Activated CD4-positive, alpha-beta T cell treated with anti-CD3 and anti-CD28 coated beads for 36 hours (primary cell): ENCODE results near the gene LUC7L2. TPM values are rescaled to one million over a fixed set of nuclear protein-coding genes. Genes with fewer than 3 reads are reported as not detected.

Source experiments
- ATAC-seq: fragments of 200-7000 bp; cut with Tn5 transposase; one replicate; pipeline ENCODE4 v1.10.0; 2021; ENCODE audit warnings: mild to moderate bottlenecking, moderate library complexity
- CTCF ChIA-PET: fragments of 350-600 bp; sonication (Branson Sonifier 250); formaldehyde crosslinking; loops from one replicate; lab custom pipeline; 2021; ENCODE audit warnings: antibody characterized with exemption; lab: Charles Lee
- POLR2A ChIA-PET: fragments of 350-600 bp; sonication (Branson Sonifier 250); formaldehyde crosslinking; loops from one replicate; lab custom pipeline; 2021; ENCODE audit warnings: antibody characterized with exemption, inconsistent platforms; lab: Charles Lee
- DNase-seq: peaks from one replicate; pipeline ENCODE4 v3.0.0-alpha.2; 2020
- H3K27ac Mint-ChIP-seq: one replicate; pipeline ENCODE4 v1.8.0; 2021; ENCODE audit warnings: mixed read lengths
- H3K27me3 Mint-ChIP-seq: one replicate; pipeline ENCODE4 v1.8.0; 2021; ENCODE audit warnings: mixed read lengths
- H3K36me3 Mint-ChIP-seq: one replicate; pipeline ENCODE4 v1.8.0; 2021; ENCODE audit warnings: low read depth, mixed read lengths
- H3K4me1 Mint-ChIP-seq: one replicate; pipeline ENCODE4 v1.8.0; 2021; ENCODE audit warnings: mixed read lengths
- H3K4me3 Mint-ChIP-seq: one replicate; pipeline ENCODE4 v1.8.0; 2021; ENCODE audit warnings: mild to moderate bottlenecking, moderate library complexity, mixed read lengths
- H3K9me3 Mint-ChIP-seq: one replicate; pipeline ENCODE4 v1.8.0; 2021; ENCODE audit warnings: low read depth, mixed read lengths
- intact Hi-C, 2 experiments: fragments of 100-400 bp; cut with DNase I in 1 of 2; cut with micrococcal nuclease in 1 of 2; formaldehyde crosslinking; loops; one replicate each; pipeline versions ENCODE4 v1.14.2 to v1.15.1; 2022 to 2024; cut with DNase I, micrococcal nuclease
- total RNA-seq, 2 experiments: library from RNA; stranded (reverse); gene quantifications; one replicate each; pipeline ENCODE4 v1.2.3, GENCODE V29; 2021

Gene LUC7L2
- total RNA-seq, 2 experiments from 2014 or later = 124 to 126 TPM

- POLR2A ChIA-PET = no interaction called here
- no peak overlapping the region for H3K4me3 Mint-ChIP-seq
- DNase-seq (no peak), ATAC-seq (no peak)
- H3K27me3 Mint-ChIP-seq = no peaks in the 10 kb centered on the region
- H3K27ac Mint-ChIP-seq = no peak overlapping the region
- H3K36me3 Mint-ChIP-seq = peaks cover 44% of the 10 kb centered on the region
- no peaks in the 10 kb centered on the region for H3K9me3 Mint-ChIP-seq
- intact Hi-C loops = loop anchor here in 1 of 2 experiments (10.0 kb wide), 1 partner anchor 1308 kb away; the partner anchor contains the start of gene ADCK2
- peaks cover 78% of the 10 kb centered on the region for H3K4me1 Mint-ChIP-seq
- CTCF ChIA-PET = interaction anchor here (0.6 to 1.8 kb wide), 2 partner anchors 8 to 73 kb away, joined by 3 to 8 read pairs; no protein-coding TSS in a partner anchor
These were observed 6.7 kb downstream of the LUC7L2 start for GRCh38 chr7:139366400-139366799.

DNA sequence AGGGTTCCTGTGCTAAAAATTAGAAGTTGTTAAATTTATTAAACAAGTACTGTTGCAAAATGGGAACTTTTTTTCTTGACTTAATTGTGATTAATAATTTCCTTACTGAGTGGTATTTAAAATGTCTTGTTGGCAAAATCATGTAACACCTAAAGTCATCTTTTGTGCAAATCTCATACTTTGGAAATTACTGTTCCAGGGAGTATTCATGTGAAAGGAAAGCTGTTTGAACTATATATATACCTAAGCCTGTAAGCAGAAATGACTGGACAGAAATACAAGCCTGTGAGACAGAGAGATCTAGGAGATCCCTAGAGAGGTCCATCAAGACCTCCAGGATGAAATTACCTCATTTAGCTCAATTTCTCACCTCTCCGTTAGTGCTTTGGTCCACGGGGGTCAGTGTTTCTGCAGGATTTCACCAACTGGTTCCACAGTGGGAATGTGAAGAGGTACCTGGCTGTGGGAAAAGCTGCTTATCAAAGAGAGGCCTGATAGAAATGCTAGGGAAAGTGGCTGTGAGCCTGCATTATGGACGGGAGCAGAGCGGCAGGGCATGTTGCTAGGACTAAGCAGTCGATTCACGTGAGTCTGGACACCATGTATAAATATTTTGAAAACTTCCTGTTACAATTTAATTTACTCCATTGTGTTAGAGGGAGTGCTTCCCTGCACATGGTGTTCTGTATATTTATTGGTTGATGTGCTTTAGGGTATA, 7.9 kb downstream of the LUC7L2 start:
- POLR2A ChIA-PET = no interaction called here
- ATAC-seq = peak; percentile 66
- Mint-ChIP-seq H3K4me1 (peaks cover 78% of the 10 kb centered on the region), H3K4me3 (no peak overlapping the region), H3K9me3 (no peaks in the 10 kb centered on the region), H3K36me3 (peaks cover 40% of the 10 kb centered on the region), H3K27ac (peak overlapping the region; percentile 3), H3K27me3 (no peaks in the 10 kb centered on the region)
- intact Hi-C loops = loop anchor here in 1 of 2 experiments (10.0 kb wide), 1 partner anchor 1307 kb away; the partner anchor contains the start of gene ADCK2
- DNase-seq = no peak
- CTCF ChIA-PET = no interaction called here

GRCh38 chr7:139370301-139370942, 10.7 kb downstream of the LUC7L2 start:
- Mint-ChIP-seq H3K4me3 (no peak overlapping the region), H3K36me3 (peaks cover 28% of the 10 kb centered on the region), H3K27me3 (no peaks in the 10 kb centered on the region), H3K27ac (peak overlapping the region; percentile 44), H3K9me3 (no peaks in the 10 kb centered on the region), H3K4me1 (peaks cover 69% of the 10 kb centered on the region)
- CTCF ChIA-PET = interaction anchor here (1.0 to 2.2 kb wide), 2 partner anchors 23 to 64 kb away, joined by 3 to 5 read pairs; no protein-coding TSS in a partner anchor
- DNase-seq (no peak), ATAC-seq (no peak)
- intact Hi-C loops = no loop called here
- POLR2A ChIA-PET = interaction anchor here (0.6 to 0.9 kb wide), 2 partner anchors 16 to 17 kb away, joined by 3 to 7 read pairs; no protein-coding TSS in a partner anchor

DNA sequence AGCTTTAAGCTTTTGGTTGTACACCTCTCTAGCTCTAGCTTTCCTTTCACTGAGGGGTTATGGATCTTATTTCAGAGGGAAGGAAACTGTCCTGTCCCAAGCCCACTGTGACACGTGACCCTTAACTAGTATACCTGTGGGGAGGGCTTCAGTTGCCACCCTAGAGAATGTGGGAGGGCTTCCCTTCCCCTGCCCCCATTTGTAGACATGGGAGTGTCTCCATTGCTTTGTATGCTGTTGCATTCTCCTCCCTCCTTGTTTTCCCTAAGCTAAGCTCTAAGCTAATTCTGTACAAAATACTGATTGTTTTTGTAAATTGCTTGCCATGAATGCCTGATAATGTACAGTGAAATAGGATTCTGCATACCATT, 11.2 kb downstream of the LUC7L2 start:
- Mint-ChIP-seq H3K36me3 (peaks cover 28% of the 10 kb centered on the region), H3K9me3 (no peaks in the 10 kb centered on the region), H3K4me1 (peaks cover 68% of the 10 kb centered on the region), H3K27me3 (no peaks in the 10 kb centered on the region), H3K4me3 (no peak overlapping the region), H3K27ac (peak overlapping the region; percentile 65)
- no peak for ATAC-seq
- DNase-seq = no peak
- intact Hi-C loops = no loop called here
- ChIA-PET CTCF (interaction anchor here (1.0 to 2.2 kb wide), 2 partner anchors 22 to 63 kb away, joined by 3 to 5 read pairs; no protein-coding TSS in a partner anchor), POLR2A (interaction anchor here (0.6 kb wide), 2 partner anchors 13 to 16 kb away, joined by 3 to 7 read pairs; no protein-coding TSS in a partner anchor)

GRCh38 chr7:139374246-139374645, 14.6 kb downstream of the LUC7L2 start:
- intact Hi-C loops = loop anchor here in 1 of 2 experiments (1.0 kb wide), 1 partner anchor 11 kb away; no protein-coding TSS in a partner anchor
- peaks cover 30% of the 10 kb centered on the region for H3K36me3 Mint-ChIP-seq
- H3K27ac Mint-ChIP-seq = no peak overlapping the region
- no peaks in the 10 kb centered on the region for H3K27me3 Mint-ChIP-seq
- ChIA-PET CTCF (interaction anchor here (1.0 to 2.9 kb wide), 8 partner anchors 8 to 60 kb away, joined by 3 to 11 read pairs (median 6); no protein-coding TSS in a partner anchor), POLR2A (interaction anchor here (1.8 kb wide), 1 partner anchor 14 kb away, joined by 6 read pairs; the partner anchor contains the start of gene LUC7L2)
- DNase-seq = no peak
- no peak overlapping the region for H3K4me3 Mint-ChIP-seq
- H3K4me1 Mint-ChIP-seq = peaks cover 55% of the 10 kb centered on the region
- no peak for ATAC-seq
- no peaks in the 10 kb centered on the region for H3K9me3 Mint-ChIP-seq

DNA sequence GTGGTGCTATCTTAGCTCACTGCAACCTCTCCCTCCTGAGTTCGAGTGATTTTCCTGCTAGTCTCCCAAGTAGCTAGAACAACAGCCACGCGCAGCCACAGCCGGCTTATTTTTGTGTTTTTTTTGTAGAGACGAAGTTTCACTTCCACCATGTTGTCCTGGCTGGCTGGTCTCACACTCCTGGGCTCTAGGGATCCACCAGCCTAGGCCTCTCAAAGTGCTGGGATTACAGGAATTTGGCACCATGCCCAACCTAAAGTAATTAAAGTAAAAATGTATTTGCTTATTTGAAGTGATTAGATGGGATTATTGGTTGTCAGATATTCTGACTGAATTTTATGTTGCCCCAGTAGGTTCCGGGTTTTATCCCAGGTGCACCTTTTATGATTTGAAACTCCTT, 22.7 kb downstream of the LUC7L2 start:
- Mint-ChIP-seq H3K4me1 (peaks cover 3% of the 10 kb centered on the region), H3K9me3 (no peaks in the 10 kb centered on the region), H3K27ac (no peak overlapping the region), H3K36me3 (peaks cover 36% of the 10 kb centered on the region), H3K4me3 (no peak overlapping the region), H3K27me3 (no peaks in the 10 kb centered on the region)
- intact Hi-C loops = no loop called here
- ChIA-PET CTCF (interaction anchor here (4.4 kb wide), 1 partner anchor 12 kb away, joined by 20 read pairs; no protein-coding TSS in a partner anchor), POLR2A (interaction anchor here (0.9 kb wide), 1 partner anchor 52 kb away, joined by 3 read pairs; no protein-coding TSS in a partner anchor)
- no peak for ATAC-seq
- no peak for DNase-seq

DNA sequence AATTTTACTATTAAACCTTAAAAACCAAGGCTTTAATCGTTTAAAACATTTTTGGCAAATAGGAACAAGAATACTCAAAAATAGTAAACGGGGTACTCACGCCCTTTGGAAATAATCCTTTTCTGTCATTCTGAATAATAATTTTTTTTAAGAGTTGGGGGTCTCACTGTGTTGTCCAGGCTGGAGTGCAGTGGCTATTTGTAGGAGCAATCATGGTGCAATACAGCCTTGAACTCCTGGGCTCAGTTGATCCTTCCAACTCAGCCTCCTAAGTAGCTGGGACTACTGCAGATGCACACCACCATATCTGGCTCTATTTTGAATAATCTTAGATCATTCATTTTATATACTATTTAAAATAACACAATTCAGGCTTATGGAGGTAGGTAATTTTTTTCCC, 24.9 kb downstream of the LUC7L2 start:
- Mint-ChIP-seq H3K27ac (no peak overlapping the region), H3K4me1 (peaks cover 11% of the 10 kb centered on the region), H3K27me3 (no peaks in the 10 kb centered on the region), H3K4me3 (no peak overlapping the region), H3K36me3 (peaks cover 45% of the 10 kb centered on the region), H3K9me3 (no peaks in the 10 kb centered on the region)
- ChIA-PET POLR2A (interaction anchor here (0.7 kb wide), 1 partner anchor 38 kb away, joined by 3 read pairs; no protein-coding TSS in a partner anchor), CTCF (interaction anchor here (0.6 kb wide), 1 partner anchor 8 kb away, joined by 3 read pairs; no protein-coding TSS in a partner anchor)
- DNase-seq (no peak), ATAC-seq (no peak)
- intact Hi-C loops = no loop called here

GRCh38 chr7:139387594-139387993, 27.9 kb downstream of the LUC7L2 start:
- CTCF ChIA-PET = interaction anchor here (0.7 to 1.3 kb wide), 3 partner anchors 14 to 22 kb away, joined by 3 to 5 read pairs (median 3); no protein-coding TSS in a partner anchor
- Mint-ChIP-seq H3K4me3 (no peak overlapping the region), H3K4me1 (peaks cover 18% of the 10 kb centered on the region), H3K27ac (peak overlapping the region; percentile 43), H3K9me3 (no peaks in the 10 kb centered on the region), H3K27me3 (no peaks in the 10 kb centered on the region), H3K36me3 (peaks cover 54% of the 10 kb centered on the region)
- DNase-seq (no peak), ATAC-seq (no peak)
- intact Hi-C loops = no loop called here
- POLR2A ChIA-PET = interaction anchor here (0.7 to 1.1 kb wide), 3 partner anchors 8 to 38 kb away, joined by 3 to 6 read pairs (median 4); no protein-coding TSS in a partner anchor

DNA sequence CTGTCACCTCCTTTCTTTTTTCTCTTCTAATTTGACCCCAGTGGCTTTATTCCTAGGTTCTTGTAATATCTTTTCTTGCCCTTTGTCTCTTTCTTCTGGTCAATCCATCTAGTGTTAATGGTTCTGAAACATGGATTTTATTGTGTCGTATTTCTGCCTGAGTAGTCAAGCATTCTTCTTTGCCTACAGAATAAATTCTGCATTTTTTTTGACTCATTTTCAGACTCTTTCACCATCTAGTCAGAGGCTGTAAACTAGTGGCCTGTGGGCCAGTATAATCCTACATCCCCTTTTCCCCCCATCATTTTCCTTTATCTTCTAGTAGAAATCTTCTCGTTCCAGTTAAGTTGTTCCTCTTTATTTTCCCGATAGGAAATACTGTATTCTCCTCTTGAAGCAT, 29.4 kb downstream of the LUC7L2 start:
- peak overlapping the region; percentile 13 for H3K27ac Mint-ChIP-seq
- ChIA-PET CTCF (interaction anchor here (0.7 to 1.0 kb wide), 2 partner anchors 11 to 46 kb away, joined by 3 read pairs; no protein-coding TSS in a partner anchor), POLR2A (interaction anchor here (0.7 kb wide), 1 partner anchor 567 kb away, joined by 3 read pairs; no protein-coding TSS in a partner anchor)
- H3K4me3 Mint-ChIP-seq = no peak overlapping the region
- peaks cover 59% of the 10 kb centered on the region for H3K36me3 Mint-ChIP-seq
- ATAC-seq (no peak), DNase-seq (no peak)
- intact Hi-C loops = no loop called here
- no peaks in the 10 kb centered on the region for H3K27me3 Mint-ChIP-seq
- peaks cover 31% of the 10 kb centered on the region for H3K4me1 Mint-ChIP-seq
- no peaks in the 10 kb centered on the region for H3K9me3 Mint-ChIP-seq

DNA sequence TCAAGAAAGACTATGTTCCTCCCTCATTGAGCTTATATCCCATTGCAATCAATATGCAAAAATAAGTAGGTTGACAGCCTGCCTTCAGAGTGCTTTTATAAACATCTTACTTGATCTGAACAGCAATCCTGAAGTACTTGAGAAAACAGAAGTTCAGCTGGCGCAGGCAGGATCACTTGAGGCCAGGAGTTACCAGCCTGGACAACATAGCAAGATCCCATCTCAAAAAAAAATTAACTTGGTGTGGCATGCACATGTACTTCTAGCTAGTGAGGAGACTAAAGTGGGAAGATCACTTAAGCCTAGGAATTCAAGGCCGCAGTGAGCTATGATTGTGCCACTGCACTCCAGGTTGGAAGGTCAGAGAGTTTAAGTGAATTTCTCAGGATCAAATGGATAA, 30.1 kb downstream of the LUC7L2 start:
- no peak overlapping the region for H3K4me3 Mint-ChIP-seq
- intact Hi-C loops = no loop called here
- peaks cover 37% of the 10 kb centered on the region for H3K4me1 Mint-ChIP-seq
- POLR2A ChIA-PET = no interaction called here
- CTCF ChIA-PET = no interaction called here
- no peaks in the 10 kb centered on the region for H3K27me3 Mint-ChIP-seq
- no peak for ATAC-seq
- H3K9me3 Mint-ChIP-seq = no peaks in the 10 kb centered on the region
- peaks cover 64% of the 10 kb centered on the region for H3K36me3 Mint-ChIP-seq
- H3K27ac Mint-ChIP-seq = no peak overlapping the region
- no peak for DNase-seq
